HG03521 (cell line): ENCODE measurements around the gene STOML1.
"Not testable (repeated sequence)": the region's sequence is repeated elsewhere in the genome, so short reads cannot be mapped to it uniquely, and the experiment has no call there.

Experiments
- ATAC-seq: cut with Tn5 transposase; IDR thresholded peaks from one replicate; pipeline ENCODE4 v1.9.1; 2021; ENCODE audit warnings: mild to moderate bottlenecking, moderate library complexity; ENCODE audit not compliant: unreplicated experiment

The STOML1 gene

GRCh38 chr15:73988445-73988969 is 3.6 kb downstream of the STOML1 start:
- no peak for ATAC-seq

- ATAC-seq, result no peak
Measured at GRCh38 chr15:73987681-73988444, 4.2 kb downstream of the STOML1 start.

GRCh38 chr15:73987250-73987649 is 4.8 kb downstream of the STOML1 start:
- ATAC-seq, result no peak

- no peak for ATAC-seq
Measured at GRCh38 chr15:73986776-73987056, 5.4 kb downstream of the STOML1 start.

GRCh38 chr15:73986055-73986775 is 5.9 kb downstream of the STOML1 start:
- no peak for ATAC-seq

- no peak for ATAC-seq
Measured at GRCh38 chr15:73985101-73985873, 6.8 kb downstream of the STOML1 start.

GRCh38 chr15:73984208-73984979 is 7.7 kb downstream of the STOML1 start:
- ATAC-seq, result no peak

GRCh38 chr15:73983773-73984172 is 8.3 kb downstream of the STOML1 start:
- no peak for ATAC-seq

GRCh38 chr15:73983211-73983727 is 8.8 kb downstream of the STOML1 start:
- ATAC-seq, result no peak

GRCh38 chr15:73982222-73982962 is 9.7 kb downstream of the STOML1 start:
- no peak for ATAC-seq

- ATAC-seq, result no peak
Measured at GRCh38 chr15:73981761-73982221, 10.3 kb downstream of the STOML1 start.

GRCh38 chr15:73979636-73980035 is 12.5 kb downstream of the STOML1 start:
- no peak for ATAC-seq

GRCh38 chr15:73978896-73979295 is 13.2 kb downstream of the STOML1 start:
- ATAC-seq, result no peak

- not testable (repeated sequence) for ATAC-seq
Measured at GRCh38 chr15:73975440-73976125, 16.5 kb downstream of the STOML1 start.

GRCh38 chr15:73973683-73974200 is 18.4 kb downstream of the STOML1 start:
- not testable (repeated sequence) for ATAC-seq

- no peak for ATAC-seq
Measured at GRCh38 chr15:73972984-73973682, 19.0 kb downstream of the STOML1 start.

- ATAC-seq, result no peak
Measured at GRCh38 chr15:73969151-73969759, 22.8 kb downstream of the STOML1 start.

GRCh38 chr15:73968461-73968860 is 23.6 kb downstream of the STOML1 start:
- ATAC-seq, result no peak
